Testis (tissue), 3 donors: Measurements from ENCODE around the gene RNU6-8. TPM values are rescaled to one million over a fixed set of nuclear protein-coding genes. Genes with fewer than 3 reads are reported as not detected.

Source experiments
- DNase-seq: peaks from one replicate; pipeline ENCODE4 v3.0.0-alpha.2; 2019
- H3K27ac ChIP-seq, 2 donors: fragments of 200-600 bp; sonication (generic); one replicate each; pipeline ENCODE4 v1.5.1; 2019
- H3K27me3 ChIP-seq: fragments of 200-600 bp; sonication (generic); one replicate; pipeline ENCODE4 v1.5.1; 2019
- H3K36me3 ChIP-seq: fragments of 200-600 bp; sonication (generic); one replicate; pipeline ENCODE4 v1.5.1; 2017; ENCODE audit warnings: low read depth; ENCODE audit errors: missing control alignments
- H3K4me1 ChIP-seq: fragments of 200-600 bp; sonication (generic); one replicate; pipeline ENCODE4 v1.5.1; 2019
- H3K4me3 ChIP-seq, 2 donors: fragments of 200-600 bp; sonication (generic); one replicate each; pipeline ENCODE4 v1.5.1; 2017 to 2019
- H3K9me3 ChIP-seq: fragments of 200-600 bp; sonication (generic); one replicate; pipeline ENCODE4 v1.5.1; 2017
- POLR2A ChIP-seq: fragments of 450-650 bp; IDR thresholded peaks from one replicate; pipeline ENCODE4 v1.6.1; 2017; ENCODE audit warnings: antibody characterized with exemption, mild to moderate bottlenecking, moderate library complexity
- WGBS, 2 donors: methylation state at CpG; one replicate each; pipeline ENCODE4 v1.1.5; 2018; 5-methylcytosine and 5-hydroxymethylcytosine counted together
- intact Hi-C: fragments of 100-400 bp; cut with DNase I; formaldehyde crosslinking; loops from one replicate; pipeline ENCODE4 v1.15.1; 2023; ENCODE audit warnings: low total_unique reads
- polyA plus RNA-seq: library from polyadenylated mRNA; stranded (reverse); fragments of 350-450 nt; fragmentation: Illumina TruSeq; extraction: RNeasy Lipid Tissue Mini Kit (QIAGEN cat#74804); gene quantifications from one replicate; pipeline ENCODE4 v1.2.3, GENCODE V29; 2014; ENCODE audit warnings: low read depth, low replicate concordance; ENCODE audit not compliant: insufficient read depth
- total RNA-seq, 2 donors: library from RNA; depleted of rRNA; stranded (reverse); fragments of >200 nt; gene quantifications; one replicate each; pipeline ENCODE4 v1.2.3, GENCODE V29; 2016
- TF ChIP-seq, protein P1 (sequence below), 3 experiments: fragments of 450-650 bp in 2 of 3; fragments of 200-600 bp in 1 of 3; sonication (generic) in 1 of 3; IDR thresholded peaks; one replicate each; pipeline ENCODE4 v1.5.1; 2016 to 2019; ENCODE audit warnings: antibody characterized with exemption in 3 of 3, mild to moderate bottlenecking in 2 of 3, moderate library complexity in 1 of 3

The RNU6-8 gene
- total and polyA plus RNA-seq, 3 donors from 2014 or later: not detected

DNA sequence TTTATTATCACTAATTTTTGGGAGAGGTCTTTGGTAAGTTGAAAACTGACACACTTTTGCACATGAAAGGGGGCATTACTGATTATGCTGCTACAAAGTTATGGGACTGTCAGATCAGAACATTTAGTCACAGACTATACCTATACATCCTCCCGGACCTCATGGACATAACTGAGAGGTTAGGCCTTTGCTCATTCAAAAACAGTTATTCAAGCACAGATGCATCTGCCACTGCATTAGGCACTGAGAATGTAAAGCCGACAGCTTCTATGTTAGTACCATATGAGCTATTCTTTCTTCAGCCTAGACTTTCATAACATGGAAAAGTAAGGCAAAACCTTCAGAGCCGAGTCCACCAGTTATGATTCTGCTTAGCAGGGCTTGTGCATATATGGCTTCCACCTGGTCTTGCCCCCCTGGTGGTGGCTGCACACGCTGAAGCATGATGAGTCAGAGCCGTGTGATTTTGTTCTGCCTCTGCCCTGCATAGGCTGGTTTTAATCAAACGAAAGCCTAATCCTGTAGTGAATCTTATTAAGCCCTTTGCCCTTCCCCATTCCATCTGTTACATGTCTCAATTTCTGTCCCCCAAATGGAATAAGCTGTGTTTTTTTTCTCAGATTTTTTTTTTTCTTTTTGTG is 21.8 kb upstream of the RNU6-8 start:
- TF ChIP-seq POLR2A: no peak
- TF ChIP-seq, protein P1, sequence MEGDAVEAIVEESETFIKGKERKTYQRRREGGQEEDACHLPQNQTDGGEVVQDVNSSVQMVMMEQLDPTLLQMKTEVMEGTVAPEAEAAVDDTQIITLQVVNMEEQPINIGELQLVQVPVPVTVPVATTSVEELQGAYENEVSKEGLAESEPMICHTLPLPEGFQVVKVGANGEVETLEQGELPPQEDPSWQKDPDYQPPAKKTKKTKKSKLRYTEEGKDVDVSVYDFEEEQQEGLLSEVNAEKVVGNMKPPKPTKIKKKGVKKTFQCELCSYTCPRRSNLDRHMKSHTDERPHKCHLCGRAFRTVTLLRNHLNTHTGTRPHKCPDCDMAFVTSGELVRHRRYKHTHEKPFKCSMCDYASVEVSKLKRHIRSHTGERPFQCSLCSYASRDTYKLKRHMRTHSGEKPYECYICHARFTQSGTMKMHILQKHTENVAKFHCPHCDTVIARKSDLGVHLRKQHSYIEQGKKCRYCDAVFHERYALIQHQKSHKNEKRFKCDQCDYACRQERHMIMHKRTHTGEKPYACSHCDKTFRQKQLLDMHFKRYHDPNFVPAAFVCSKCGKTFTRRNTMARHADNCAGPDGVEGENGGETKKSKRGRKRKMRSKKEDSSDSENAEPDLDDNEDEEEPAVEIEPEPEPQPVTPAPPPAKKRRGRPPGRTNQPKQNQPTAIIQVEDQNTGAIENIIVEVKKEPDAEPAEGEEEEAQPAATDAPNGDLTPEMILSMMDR (IDR thresholded peaks at IDR 0.05): no peak
- Histone ChIP-seq H3K4me3 (no peak overlapping the region), H3K9me3 (no peaks in the 10 kb centered on the region), H3K27ac (no peak overlapping the region), H3K4me1 (no peaks in the 10 kb centered on the region), H3K36me3 (no peaks in the 10 kb centered on the region), H3K27me3 (no peaks in the 10 kb centered on the region)
- WGBS, 2 donors: 86 to 91% methylated on average over 6 of the region's 6 CpGs
- intact Hi-C loops: no loop called here
- no peak for DNase-seq

DNA sequence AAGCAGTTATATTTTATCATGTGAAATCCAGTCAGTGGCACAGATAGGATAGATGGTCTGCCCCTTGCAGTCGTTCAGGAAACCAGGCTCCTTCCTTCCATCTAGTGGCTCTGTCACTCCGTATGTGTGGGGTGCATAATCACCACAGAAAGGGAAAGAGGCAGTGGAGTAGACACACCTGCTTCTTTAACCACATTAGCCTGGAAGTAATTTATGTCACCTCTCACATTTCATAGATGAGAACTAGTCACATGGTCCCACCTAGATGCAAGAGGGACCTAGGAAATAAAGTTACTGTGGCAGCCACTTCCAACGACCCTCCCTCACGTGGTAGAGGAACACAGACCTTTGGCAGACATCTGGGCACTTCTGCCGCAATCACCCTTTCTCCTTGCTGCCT is 14.2 kb upstream of the RNU6-8 start:
- Histone ChIP-seq H3K27me3 (no peaks in the 10 kb centered on the region), H3K36me3 (no peaks in the 10 kb centered on the region), H3K9me3 (no peaks in the 10 kb centered on the region), H3K4me1 (no peaks in the 10 kb centered on the region), H3K4me3 (no peak overlapping the region), H3K27ac (no peak overlapping the region)
- intact Hi-C loops: no loop called here
- no peak for DNase-seq
- whole genome bisulfite sequencing, 2 donors: 63 to 77% methylated on average over 5 of the region's 5 CpGs
- TF ChIP-seq, protein P1 (IDR thresholded peaks at IDR 0.05): no peak
- TF ChIP-seq POLR2A: no peak

DNA sequence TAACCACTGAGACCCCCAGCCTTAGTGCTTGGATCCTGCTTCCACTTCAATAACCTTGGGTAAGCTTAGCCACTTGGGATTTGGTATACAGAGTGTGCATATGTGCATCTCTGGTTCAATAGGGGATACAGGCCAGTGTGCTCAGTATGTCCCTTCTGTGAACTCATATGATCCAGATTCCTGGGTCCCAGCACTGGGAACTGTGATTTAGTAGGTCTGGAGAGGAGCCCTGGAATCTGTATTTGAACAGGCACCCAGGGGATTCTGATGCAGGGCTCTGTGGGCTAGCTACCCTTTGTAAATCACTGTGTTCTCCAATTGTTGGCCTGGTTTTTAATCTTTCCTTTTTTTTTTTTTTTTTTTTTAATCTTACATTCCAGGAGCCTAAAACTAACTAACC is 9.8 kb upstream of the RNU6-8 start:
- no peaks in the 10 kb centered on the region for H3K4me1 ChIP-seq
- no peaks in the 10 kb centered on the region for H3K27me3 ChIP-seq
- no peaks in the 10 kb centered on the region for H3K36me3 ChIP-seq
- intact Hi-C loops: no loop called here
- TF ChIP-seq, protein P1 (IDR thresholded peaks at IDR 0.05): no peak
- TF ChIP-seq POLR2A: no peak
- no peak overlapping the region for H3K4me3 ChIP-seq
- no peak overlapping the region for H3K27ac ChIP-seq
- no peaks in the 10 kb centered on the region for H3K9me3 ChIP-seq
- no peak for DNase-seq

DNA sequence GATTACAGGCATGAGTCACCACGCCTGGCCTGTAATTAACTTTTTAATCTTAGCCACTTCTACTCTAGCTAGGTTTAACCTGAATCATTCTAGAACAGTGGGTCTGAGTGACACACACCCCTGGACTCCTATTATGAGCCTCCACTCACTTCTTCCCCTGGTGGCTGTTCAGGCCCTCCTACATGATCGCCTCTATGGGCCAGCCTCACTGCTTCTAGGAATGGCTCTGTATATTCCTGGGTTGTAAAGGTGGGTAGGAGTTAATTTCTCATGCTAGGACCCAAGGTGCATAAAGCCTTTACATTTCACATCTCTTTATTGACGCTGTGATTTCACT is 8.0 kb upstream of the RNU6-8 start:
- Histone ChIP-seq H3K36me3 (no peaks in the 10 kb centered on the region), H3K9me3 (no peaks in the 10 kb centered on the region), H3K27ac (no peak overlapping the region), H3K4me3 (no peak overlapping the region), H3K4me1 (no peaks in the 10 kb centered on the region), H3K27me3 (no peaks in the 10 kb centered on the region)
- intact Hi-C loops: no loop called here
- 94 to 99% methylated on average over 3 of the region's 3 CpGs for WGBS, 2 donors
- DNase-seq: no peak
- TF ChIP-seq, protein P1 (IDR thresholded peaks at IDR 0.05): no peak
- TF ChIP-seq POLR2A: no peak

DNA sequence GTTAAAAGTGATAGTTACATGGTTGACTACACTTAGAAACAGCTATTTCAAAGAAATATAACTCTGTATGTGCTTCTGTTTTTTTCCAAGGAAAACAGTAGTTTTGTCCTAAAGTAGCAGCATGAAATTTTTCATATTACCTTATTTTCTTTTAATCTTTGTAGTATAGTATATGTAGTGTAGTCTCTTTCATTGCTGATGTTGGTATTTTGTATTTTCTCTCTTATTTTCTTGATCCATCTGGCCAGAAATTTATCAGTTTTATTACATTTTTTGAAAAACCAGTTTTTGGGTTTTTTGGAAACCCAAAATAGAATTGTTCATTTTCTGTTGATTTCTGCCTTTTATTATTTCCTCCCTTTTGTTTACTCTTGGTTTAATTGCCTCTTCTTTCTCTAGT is 6.4 kb upstream of the RNU6-8 start:
- no peak for DNase-seq
- no peaks in the 10 kb centered on the region for H3K4me1 ChIP-seq
- intact Hi-C loops: no loop called here

More for the DNA sequence above, 6.4 kb upstream of the RNU6-8 start:
- Histone ChIP-seq H3K9me3 (no peaks in the 10 kb centered on the region), H3K36me3 (no peaks in the 10 kb centered on the region), H3K4me3 (no peak overlapping the region), H3K27ac (no peak overlapping the region), H3K27me3 (no peaks in the 10 kb centered on the region)
- TF ChIP-seq, protein P1 (IDR thresholded peaks at IDR 0.05): no peak
- no peak for TF ChIP-seq POLR2A
